H1 (cell line): ENCODE measurements around the gene KCTD3. TPM values are rescaled to one million over a fixed set of nuclear protein-coding genes. Genes with fewer than 3 reads are reported as not detected.

Source experiments
- EGR1 ChIP-seq: IDR thresholded peaks from 2 replicates; pipeline ENCODE4 v1.6.1; 2011; ENCODE audit warnings: low read depth, low read length, borderline replicate concordance
- NRF1 ChIP-seq: IDR thresholded peaks from 2 replicates; pipeline ENCODE4 v1.6.1; 2011; ENCODE audit warnings: mild to moderate bottlenecking, low read depth, low read length, improper control_type of control experiment
- PHF8 ChIP-seq: fragments of 200-600 bp; sonication (generic); conservative IDR thresholded peaks from 2 replicates; pipeline ENCODE4 v1.7.1; 2012; ENCODE audit warnings: low read depth, mild to moderate bottlenecking, inconsistent platforms, low read length, moderate library complexity
- POLR2AphosphoS5 ChIP-seq: IDR thresholded peaks from 2 replicates; pipeline ENCODE4 v1.6.1; 2011; ENCODE audit warnings: low read depth, low read length
- RNF2 ChIP-seq: fragments of 200-900, 300-1000 bp; sonication (generic); IDR thresholded peaks from 2 replicates; pipeline ENCODE4 v1.7.1; 2016; ENCODE audit warnings: borderline replicate concordance, low read depth, mild to moderate bottlenecking, antibody characterized with exemption, low read length; ENCODE audit not compliant: poor library complexity, severe bottlenecking; ENCODE audit errors: missing control alignments
- SIN3A ChIP-seq, 2 experiments: IDR thresholded peaks in 1 of 2; conservative IDR thresholded peaks in 1 of 2; 2 replicates each; pipeline ENCODE4 v1.6.1; 2011 to 2012; ENCODE audit warnings: low read length in 2 of 2, improper control_type of control experiment in 1 of 2, low read depth in 1 of 2, mild to moderate bottlenecking in 1 of 2
- SIX5 ChIP-seq: IDR thresholded peaks from 2 replicates; pipeline ENCODE4 v1.6.1; 2011; ENCODE audit warnings: mild to moderate bottlenecking, low read depth, low read length
- YY1 ChIP-seq: IDR thresholded peaks from 2 replicates; pipeline ENCODE4 v1.6.1; 2011; ENCODE audit warnings: low read depth, mild to moderate bottlenecking, low read length
- polyA plus RNA-seq, 7 experiments: library from polyadenylated mRNA; depleted of rRNA in 3 of 7; stranded (reverse) in 5 of 7; unstranded in 2 of 7; fragments of >200 nt in 5 of 7; fragments of 200-250 nt in 2 of 7; gene quantifications; 1 replicate in 5 of 7; 2 replicates in 1 of 7; 4 replicates in 1 of 7; pipeline versions ENCODE4 v1.2.1 to v1.2.3, GENCODE V29; 2011 to 2013; ENCODE audit warnings: missing spikeins in 2 of 7, mixed read lengths in 2 of 7
- total RNA-seq: library from RNA; stranded (reverse); fragmentation: NEBNext Ultra II Directional; extraction: Animal tissue kit (Norgen Biotek cat#: 25700); gene quantifications from 2 replicates; pipeline ENCODE4 v1.2.1, GENCODE V29; 2021
- TF ChIP-seq, protein P1 (sequence below): fragments of 300-600 bp; sonication (generic); IDR thresholded peaks from 2 replicates; pipeline ENCODE4 v1.7.1; 2012; ENCODE audit warnings: low read length, moderate library complexity, mild to moderate bottlenecking, inconsistent platforms; ENCODE audit not compliant: insufficient replicate concordance
- TF ChIP-seq, protein P2 (sequence below): IDR thresholded peaks from 2 replicates; pipeline ENCODE4 v1.6.1; 2012; ENCODE audit warnings: inconsistent platforms

KCTD3 gene
- total and polyA plus RNA-seq, 2 of the 8 experiments (the other 6 are each of a cell fraction or from before 2014, with no cell fraction given): 43.0 to 55.6 TPM

GRCh38 chr1:215557992-215558626 is 9.0 kb upstream of the KCTD3 start (continued):
- TF ChIP-seq, protein P1, sequence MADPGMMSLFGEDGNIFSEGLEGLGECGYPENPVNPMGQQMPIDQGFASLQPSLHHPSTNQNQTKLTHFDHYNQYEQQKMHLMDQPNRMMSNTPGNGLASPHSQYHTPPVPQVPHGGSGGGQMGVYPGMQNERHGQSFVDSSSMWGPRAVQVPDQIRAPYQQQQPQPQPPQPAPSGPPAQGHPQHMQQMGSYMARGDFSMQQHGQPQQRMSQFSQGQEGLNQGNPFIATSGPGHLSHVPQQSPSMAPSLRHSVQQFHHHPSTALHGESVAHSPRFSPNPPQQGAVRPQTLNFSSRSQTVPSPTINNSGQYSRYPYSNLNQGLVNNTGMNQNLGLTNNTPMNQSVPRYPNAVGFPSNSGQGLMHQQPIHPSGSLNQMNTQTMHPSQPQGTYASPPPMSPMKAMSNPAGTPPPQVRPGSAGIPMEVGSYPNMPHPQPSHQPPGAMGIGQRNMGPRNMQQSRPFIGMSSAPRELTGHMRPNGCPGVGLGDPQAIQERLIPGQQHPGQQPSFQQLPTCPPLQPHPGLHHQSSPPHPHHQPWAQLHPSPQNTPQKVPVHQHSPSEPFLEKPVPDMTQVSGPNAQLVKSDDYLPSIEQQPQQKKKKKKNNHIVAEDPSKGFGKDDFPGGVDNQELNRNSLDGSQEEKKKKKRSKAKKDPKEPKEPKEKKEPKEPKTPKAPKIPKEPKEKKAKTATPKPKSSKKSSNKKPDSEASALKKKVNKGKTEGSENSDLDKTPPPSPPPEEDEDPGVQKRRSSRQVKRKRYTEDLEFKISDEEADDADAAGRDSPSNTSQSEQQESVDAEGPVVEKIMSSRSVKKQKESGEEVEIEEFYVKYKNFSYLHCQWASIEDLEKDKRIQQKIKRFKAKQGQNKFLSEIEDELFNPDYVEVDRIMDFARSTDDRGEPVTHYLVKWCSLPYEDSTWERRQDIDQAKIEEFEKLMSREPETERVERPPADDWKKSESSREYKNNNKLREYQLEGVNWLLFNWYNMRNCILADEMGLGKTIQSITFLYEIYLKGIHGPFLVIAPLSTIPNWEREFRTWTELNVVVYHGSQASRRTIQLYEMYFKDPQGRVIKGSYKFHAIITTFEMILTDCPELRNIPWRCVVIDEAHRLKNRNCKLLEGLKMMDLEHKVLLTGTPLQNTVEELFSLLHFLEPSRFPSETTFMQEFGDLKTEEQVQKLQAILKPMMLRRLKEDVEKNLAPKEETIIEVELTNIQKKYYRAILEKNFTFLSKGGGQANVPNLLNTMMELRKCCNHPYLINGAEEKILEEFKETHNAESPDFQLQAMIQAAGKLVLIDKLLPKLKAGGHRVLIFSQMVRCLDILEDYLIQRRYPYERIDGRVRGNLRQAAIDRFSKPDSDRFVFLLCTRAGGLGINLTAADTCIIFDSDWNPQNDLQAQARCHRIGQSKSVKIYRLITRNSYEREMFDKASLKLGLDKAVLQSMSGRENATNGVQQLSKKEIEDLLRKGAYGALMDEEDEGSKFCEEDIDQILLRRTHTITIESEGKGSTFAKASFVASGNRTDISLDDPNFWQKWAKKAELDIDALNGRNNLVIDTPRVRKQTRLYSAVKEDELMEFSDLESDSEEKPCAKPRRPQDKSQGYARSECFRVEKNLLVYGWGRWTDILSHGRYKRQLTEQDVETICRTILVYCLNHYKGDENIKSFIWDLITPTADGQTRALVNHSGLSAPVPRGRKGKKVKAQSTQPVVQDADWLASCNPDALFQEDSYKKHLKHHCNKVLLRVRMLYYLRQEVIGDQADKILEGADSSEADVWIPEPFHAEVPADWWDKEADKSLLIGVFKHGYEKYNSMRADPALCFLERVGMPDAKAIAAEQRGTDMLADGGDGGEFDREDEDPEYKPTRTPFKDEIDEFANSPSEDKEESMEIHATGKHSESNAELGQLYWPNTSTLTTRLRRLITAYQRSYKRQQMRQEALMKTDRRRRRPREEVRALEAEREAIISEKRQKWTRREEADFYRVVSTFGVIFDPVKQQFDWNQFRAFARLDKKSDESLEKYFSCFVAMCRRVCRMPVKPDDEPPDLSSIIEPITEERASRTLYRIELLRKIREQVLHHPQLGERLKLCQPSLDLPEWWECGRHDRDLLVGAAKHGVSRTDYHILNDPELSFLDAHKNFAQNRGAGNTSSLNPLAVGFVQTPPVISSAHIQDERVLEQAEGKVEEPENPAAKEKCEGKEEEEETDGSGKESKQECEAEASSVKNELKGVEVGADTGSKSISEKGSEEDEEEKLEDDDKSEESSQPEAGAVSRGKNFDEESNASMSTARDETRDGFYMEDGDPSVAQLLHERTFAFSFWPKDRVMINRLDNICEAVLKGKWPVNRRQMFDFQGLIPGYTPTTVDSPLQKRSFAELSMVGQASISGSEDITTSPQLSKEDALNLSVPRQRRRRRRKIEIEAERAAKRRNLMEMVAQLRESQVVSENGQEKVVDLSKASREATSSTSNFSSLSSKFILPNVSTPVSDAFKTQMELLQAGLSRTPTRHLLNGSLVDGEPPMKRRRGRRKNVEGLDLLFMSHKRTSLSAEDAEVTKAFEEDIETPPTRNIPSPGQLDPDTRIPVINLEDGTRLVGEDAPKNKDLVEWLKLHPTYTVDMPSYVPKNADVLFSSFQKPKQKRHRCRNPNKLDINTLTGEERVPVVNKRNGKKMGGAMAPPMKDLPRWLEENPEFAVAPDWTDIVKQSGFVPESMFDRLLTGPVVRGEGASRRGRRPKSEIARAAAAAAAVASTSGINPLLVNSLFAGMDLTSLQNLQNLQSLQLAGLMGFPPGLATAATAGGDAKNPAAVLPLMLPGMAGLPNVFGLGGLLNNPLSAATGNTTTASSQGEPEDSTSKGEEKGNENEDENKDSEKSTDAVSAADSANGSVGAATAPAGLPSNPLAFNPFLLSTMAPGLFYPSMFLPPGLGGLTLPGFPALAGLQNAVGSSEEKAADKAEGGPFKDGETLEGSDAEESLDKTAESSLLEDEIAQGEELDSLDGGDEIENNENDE: no peak
- no peak for TF ChIP-seq PHF8
- no peak for TF ChIP-seq RNF2
- no peak for TF ChIP-seq NRF1
- no peak for TF ChIP-seq SIN3A (conservative IDR thresholded peaks at IDR 0.05 in 1 of 2, IDR thresholded peaks at IDR 0.05 in 1 of 2; ENCODE audit: low read depth in 1 of 2, low read length in 2 of 2)
- TF ChIP-seq, protein P2, sequence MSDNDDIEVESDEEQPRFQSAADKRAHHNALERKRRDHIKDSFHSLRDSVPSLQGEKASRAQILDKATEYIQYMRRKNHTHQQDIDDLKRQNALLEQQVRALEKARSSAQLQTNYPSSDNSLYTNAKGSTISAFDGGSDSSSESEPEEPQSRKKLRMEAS: no peak
- no peak for TF ChIP-seq EGR1
- TF ChIP-seq SIX5: no peak
- no peak for TF ChIP-seq YY1
- TF ChIP-seq POLR2AphosphoS5: no peak
